ENCODE measurements around the gene TCF7L2.

Gene TCF7L2

GRCh38 chr10:113004069-113004618 lies 54.1 kb downstream of the TCF7L2 start:
- Histone ChIP-seq H3K9ac (ENCODE audit: low read depth, low read length) (no peak overlapping the region), H3K4me1 (ENCODE audit: insufficient read depth, low read length) (peaks cover 27% of the 10 kb centered on the region), H3K9me3 (ENCODE audit: control insufficient read depth, insufficient read depth, low read length) (no peaks in the 10 kb centered on the region), H3K36me3 (ENCODE audit: insufficient read depth, low read length) (no peaks in the 10 kb centered on the region)

- Histone ChIP-seq H3K36me3 (ENCODE audit: insufficient read depth, low read length) (no peaks in the 10 kb centered on the region), H3K4me1 (ENCODE audit: insufficient read depth, low read length) (peaks cover 27% of the 10 kb centered on the region), H3K9me3 (ENCODE audit: control insufficient read depth, insufficient read depth, low read length) (no peaks in the 10 kb centered on the region), H3K9ac (ENCODE audit: low read depth, low read length) (no peak overlapping the region)
Observed at GRCh38 chr10:113005380-113005779, 55.3 kb downstream of the TCF7L2 start.

DNA sequence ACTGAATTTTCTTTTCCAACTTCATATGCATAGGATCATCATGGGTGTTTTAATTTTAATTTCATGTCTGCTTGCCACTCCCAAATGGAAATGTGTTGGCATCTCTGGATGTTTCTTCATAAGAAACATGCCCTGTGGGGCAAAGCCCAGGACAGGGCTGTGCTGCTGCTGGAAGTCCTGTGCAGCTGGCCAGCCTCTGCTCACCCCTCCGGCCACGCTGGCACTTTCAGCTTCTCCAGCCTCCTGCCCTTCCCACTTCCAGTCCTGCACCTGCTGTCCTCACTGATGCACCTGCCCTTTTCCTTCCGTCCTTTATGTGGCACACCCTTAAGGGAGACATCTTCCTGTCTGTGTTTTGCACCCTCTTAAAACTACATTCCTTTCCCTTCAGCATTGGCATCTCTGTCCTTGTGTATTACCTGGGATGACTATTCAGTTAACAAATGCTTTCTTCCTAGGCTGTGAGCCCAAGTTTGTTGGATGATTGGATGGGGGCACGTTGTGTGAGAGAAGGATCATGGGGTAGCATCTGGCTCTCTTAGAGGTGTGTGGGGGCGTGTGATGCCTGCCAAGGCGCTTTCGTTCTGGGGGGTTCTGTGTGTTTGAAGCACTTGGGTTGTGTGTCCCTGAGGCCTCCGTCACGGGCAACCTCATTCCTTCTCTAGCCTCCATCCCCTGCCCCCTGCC lies 56.8 kb downstream of the TCF7L2 start:
- Histone ChIP-seq H3K9ac (ENCODE audit: low read depth, low read length) (no peak overlapping the region), H3K4me1 (ENCODE audit: insufficient read depth, low read length) (peaks cover 24% of the 10 kb centered on the region), H3K36me3 (ENCODE audit: insufficient read depth, low read length) (no peaks in the 10 kb centered on the region), H3K9me3 (ENCODE audit: control insufficient read depth, insufficient read depth, low read length) (no peaks in the 10 kb centered on the region)

- Histone ChIP-seq H3K36me3 (ENCODE audit: insufficient read depth, low read length) (no peaks in the 10 kb centered on the region), H3K4me1 (ENCODE audit: insufficient read depth, low read length) (peaks cover 29% of the 10 kb centered on the region)
Observed at GRCh38 chr10:113007343-113007771, 57.3 kb downstream of the TCF7L2 start.

GRCh38 chr10:113007821-113008220 lies 57.8 kb downstream of the TCF7L2 start:
- Histone ChIP-seq H3K9me3 (ENCODE audit: control insufficient read depth, insufficient read depth, low read length) (no peaks in the 10 kb centered on the region), H3K9ac (ENCODE audit: low read depth, low read length) (no peak overlapping the region), H3K36me3 (ENCODE audit: insufficient read depth, low read length) (no peaks in the 10 kb centered on the region), H3K4me1 (ENCODE audit: insufficient read depth, low read length) (peaks cover 32% of the 10 kb centered on the region)

More at GRCh38 chr10:113007343-113007771, 57.3 kb downstream of the TCF7L2 start:
- no peak overlapping the region for H3K9ac ChIP-seq (ENCODE audit: low read depth, low read length)
- H3K9me3 ChIP-seq (ENCODE audit: control insufficient read depth, insufficient read depth, low read length), result no peaks in the 10 kb centered on the region

DNA sequence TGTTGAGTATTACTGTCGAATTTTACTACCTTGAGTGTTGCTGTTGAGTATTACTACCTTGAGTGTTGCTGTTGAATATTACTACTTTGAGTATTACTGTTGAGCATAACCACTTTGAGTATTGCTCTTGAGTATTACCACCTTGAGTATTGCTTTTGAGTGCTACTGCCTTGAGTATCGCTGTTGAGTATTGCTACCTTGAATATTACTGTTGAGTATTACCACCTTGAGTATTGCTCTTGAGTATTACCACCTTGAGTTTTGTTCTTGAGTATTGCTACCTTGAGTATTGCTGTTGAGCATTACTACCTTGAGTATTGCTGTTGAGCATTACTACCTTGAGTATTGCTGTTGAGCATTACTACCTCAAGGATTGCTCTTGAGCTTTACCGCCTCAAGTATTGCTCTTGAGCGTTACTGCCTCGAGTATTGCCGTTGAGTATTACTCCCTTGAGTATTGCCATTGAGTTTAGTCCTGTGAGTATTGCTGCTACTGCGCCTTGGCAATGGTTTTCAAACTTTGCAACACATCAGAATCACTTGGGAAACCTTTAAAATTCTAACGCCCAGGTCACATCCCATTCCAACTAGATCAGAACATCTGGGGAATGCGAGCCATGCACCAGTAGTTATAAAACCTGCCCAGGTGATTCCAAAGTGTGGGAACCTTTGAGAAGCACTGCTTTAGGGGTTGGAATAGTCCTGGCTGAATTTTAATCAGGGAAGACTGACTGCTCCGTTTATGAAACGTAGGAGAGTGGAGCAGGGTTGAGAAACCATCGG lies 61.7 kb downstream of the TCF7L2 start:
- H3K4me1 ChIP-seq (ENCODE audit: insufficient read depth, low read length), result peaks cover 20% of the 10 kb centered on the region
- no peaks in the 10 kb centered on the region for H3K36me3 ChIP-seq (ENCODE audit: insufficient read depth, low read length)
- no peak overlapping the region for H3K9ac ChIP-seq (ENCODE audit: low read depth, low read length)
- no peaks in the 10 kb centered on the region for H3K9me3 ChIP-seq (ENCODE audit: control insufficient read depth, insufficient read depth, low read length)

DNA sequence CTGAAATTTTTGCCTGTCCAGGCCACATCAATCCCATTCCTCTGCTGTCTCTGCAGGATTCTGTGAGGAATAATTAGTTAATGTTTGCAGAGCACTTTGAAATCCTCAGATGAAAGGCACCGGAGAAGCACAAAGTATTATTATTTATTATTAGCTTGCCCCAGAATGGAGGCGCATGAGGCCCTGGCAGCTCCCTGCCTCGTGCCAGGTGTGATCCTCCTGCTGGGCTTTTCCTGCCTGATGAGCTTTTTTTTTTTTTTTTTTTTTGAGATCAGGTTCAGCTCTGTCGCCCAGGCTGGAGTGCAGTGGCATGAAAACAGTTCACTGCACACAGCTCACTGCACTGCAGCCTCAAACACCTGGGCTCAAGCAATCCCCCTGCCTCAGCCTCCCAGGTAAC lies 65.2 kb downstream of the TCF7L2 start:
- Histone ChIP-seq H3K36me3 (ENCODE audit: insufficient read depth, low read length) (no peaks in the 10 kb centered on the region), H3K4me1 (ENCODE audit: insufficient read depth, low read length) (peaks cover 35% of the 10 kb centered on the region), H3K9ac (ENCODE audit: low read depth, low read length) (no peak overlapping the region), H3K9me3 (ENCODE audit: control insufficient read depth, insufficient read depth, low read length) (no peaks in the 10 kb centered on the region)

- Histone ChIP-seq H3K4me1 (ENCODE audit: insufficient read depth, low read length) (peaks cover 34% of the 10 kb centered on the region), H3K9ac (ENCODE audit: low read depth, low read length) (no peak overlapping the region), H3K9me3 (ENCODE audit: control insufficient read depth, insufficient read depth, low read length) (no peaks in the 10 kb centered on the region), H3K36me3 (ENCODE audit: insufficient read depth, low read length) (no peaks in the 10 kb centered on the region; the same call in 1 of the 2 replicates)
Observed at GRCh38 chr10:113017376-113017775, 67.3 kb downstream of the TCF7L2 start.

- Histone ChIP-seq H3K9ac (ENCODE audit: low read depth, low read length) (no peak overlapping the region), H3K36me3 (ENCODE audit: insufficient read depth, low read length) (no peaks in the 10 kb centered on the region; the same call in 1 of the 2 replicates), H3K9me3 (ENCODE audit: control insufficient read depth, insufficient read depth, low read length) (no peaks in the 10 kb centered on the region), H3K4me1 (ENCODE audit: insufficient read depth, low read length) (peaks cover 31% of the 10 kb centered on the region)
Observed at GRCh38 chr10:113018034-113018433, 68.0 kb downstream of the TCF7L2 start.

DNA sequence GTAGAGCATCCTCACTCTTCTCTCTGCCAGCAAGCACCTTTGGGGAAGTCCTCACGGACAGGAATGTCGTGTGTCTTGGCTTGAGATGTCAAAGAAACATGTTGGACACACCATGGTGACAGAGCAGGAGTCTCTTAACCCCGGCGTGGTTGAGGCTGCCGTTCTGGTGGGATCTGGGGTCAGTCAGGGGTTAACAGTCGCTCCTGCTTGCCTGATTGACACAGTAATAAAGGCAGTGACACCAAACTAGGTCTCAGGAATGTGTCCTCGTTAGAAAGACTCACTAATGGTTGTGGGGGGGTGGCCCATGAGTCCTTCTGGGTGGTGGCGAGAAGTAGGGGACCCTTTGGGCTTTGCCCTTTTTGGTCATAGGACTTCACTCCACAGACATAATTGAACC lies 69.0 kb downstream of the TCF7L2 start:
- H3K9ac ChIP-seq (ENCODE audit: low read depth, low read length), result no peak overlapping the region
- H3K4me1 ChIP-seq (ENCODE audit: insufficient read depth, low read length), result peaks cover 31% of the 10 kb centered on the region
- no peaks in the 10 kb centered on the region; the same call in 1 of the 2 replicates for H3K36me3 ChIP-seq (ENCODE audit: insufficient read depth, low read length)
- no peaks in the 10 kb centered on the region for H3K9me3 ChIP-seq (ENCODE audit: control insufficient read depth, insufficient read depth, low read length)

- no peak overlapping the region for H3K9ac ChIP-seq (ENCODE audit: low read depth, low read length)
- no peaks in the 10 kb centered on the region for H3K9me3 ChIP-seq (ENCODE audit: control insufficient read depth, insufficient read depth, low read length)
- H3K36me3 ChIP-seq (ENCODE audit: insufficient read depth, low read length), result no peaks in the 10 kb centered on the region; the same call in 1 of the 2 replicates
- peaks cover 31% of the 10 kb centered on the region for H3K4me1 ChIP-seq (ENCODE audit: insufficient read depth, low read length)
Observed at GRCh38 chr10:113019692-113020474, 69.8 kb downstream of the TCF7L2 start.

DNA sequence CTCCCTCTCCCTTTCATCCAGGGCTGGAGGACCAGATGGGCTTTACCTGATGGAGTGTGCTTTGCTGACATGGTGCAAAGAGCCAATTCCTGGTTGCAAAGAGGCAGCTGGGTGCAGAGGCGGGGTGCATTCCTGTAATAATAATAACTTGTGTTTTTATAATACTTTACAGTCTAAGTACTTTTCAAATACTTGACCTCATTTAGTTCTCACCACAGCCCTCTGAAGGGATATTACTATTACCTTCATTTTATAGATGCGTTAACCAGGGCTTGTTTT lies 70.4 kb downstream of the TCF7L2 start:
- Histone ChIP-seq H3K4me1 (ENCODE audit: insufficient read depth, low read length) (peaks cover 32% of the 10 kb centered on the region), H3K9me3 (ENCODE audit: control insufficient read depth, insufficient read depth, low read length) (no peaks in the 10 kb centered on the region), H3K9ac (ENCODE audit: low read depth, low read length) (no peak overlapping the region), H3K36me3 (ENCODE audit: insufficient read depth, low read length) (no peaks in the 10 kb centered on the region; the same call in 1 of the 2 replicates)

- Histone ChIP-seq H3K9me3 (ENCODE audit: control insufficient read depth, insufficient read depth, low read length) (no peaks in the 10 kb centered on the region), H3K9ac (ENCODE audit: low read depth, low read length) (no peak overlapping the region), H3K36me3 (ENCODE audit: insufficient read depth, low read length) (no peaks in the 10 kb centered on the region; the same call in 1 of the 2 replicates), H3K4me1 (ENCODE audit: insufficient read depth, low read length) (peaks cover 34% of the 10 kb centered on the region)
Observed at GRCh38 chr10:113020838-113021237, 70.8 kb downstream of the TCF7L2 start.

DNA sequence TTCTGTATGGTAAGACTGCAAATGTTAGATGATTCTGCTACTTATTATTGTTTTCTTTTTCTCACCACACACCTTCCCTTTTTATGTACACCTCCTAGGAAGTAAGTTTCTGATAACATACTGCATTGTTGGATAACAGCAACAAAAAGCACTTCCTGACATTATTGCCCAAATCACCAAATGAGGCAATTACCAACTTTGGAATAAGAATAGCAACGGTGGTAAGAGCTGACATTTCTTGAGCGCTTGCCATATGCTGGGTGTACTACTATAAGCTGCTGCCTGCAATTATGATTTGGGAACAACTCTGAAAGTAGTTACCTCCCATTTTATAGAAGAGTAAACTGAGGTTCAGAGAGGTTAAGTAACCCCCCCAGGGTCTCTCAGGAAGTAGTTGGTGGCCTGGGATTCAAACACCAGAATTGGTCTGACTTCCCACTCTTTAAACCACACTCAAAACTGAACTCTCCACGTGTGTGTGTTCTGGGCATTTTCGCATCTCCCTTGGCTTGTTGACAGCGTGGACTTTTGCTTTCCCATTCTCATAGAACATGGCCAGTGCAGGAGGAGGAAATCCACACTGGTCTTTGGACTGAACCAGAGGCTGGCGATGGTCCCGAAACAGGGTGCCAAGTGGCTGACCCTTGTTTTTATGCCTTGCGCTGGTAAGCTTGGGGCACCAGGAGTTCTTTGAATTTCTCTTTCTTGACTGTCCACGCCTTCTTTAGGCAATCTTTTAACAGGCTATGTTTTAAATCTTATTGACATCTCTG lies 71.4 kb downstream of the TCF7L2 start:
- H3K36me3 ChIP-seq (ENCODE audit: insufficient read depth, low read length), result no peaks in the 10 kb centered on the region; the same call in 1 of the 2 replicates
- no peaks in the 10 kb centered on the region for H3K9me3 ChIP-seq (ENCODE audit: control insufficient read depth, insufficient read depth, low read length)
- peaks cover 37% of the 10 kb centered on the region for H3K4me1 ChIP-seq (ENCODE audit: insufficient read depth, low read length)
- no peak overlapping the region for H3K9ac ChIP-seq (ENCODE audit: low read depth, low read length)

Data from ES-I3 (cell line).